GM21381 (cell line): ENCODE results near the gene VASN.

Experiments
- ATAC-seq: cut with Tn5 transposase; IDR thresholded peaks from one replicate; pipeline ENCODE4 v1.9.1; 2021; ENCODE audit warnings: mild to moderate bottlenecking, moderate library complexity; ENCODE audit not compliant: unreplicated experiment

Gene VASN

GRCh38 chr16:4419402-4419959 lies 47.8 kb downstream of the VASN start:
- ATAC-seq = no peak

GRCh38 chr16:4420505-4421105 lies 49.0 kb downstream of the VASN start:
- ATAC-seq = no peak

GRCh38 chr16:4425378-4426020 lies 53.9 kb downstream of the VASN start, which contains the start of gene DNAJA3:
TSS of gene DNAJA3 (plus strand) at chr16:4425868. CDS start at chr16:4425882, 14 bp downstream.
- peak; percentile 90 for ATAC-seq

GRCh38 chr16:4426021-4426684 lies 54.5 kb downstream of the VASN start:
- peak; percentile 23 for ATAC-seq

- ATAC-seq = no peak
These were observed 55.2 kb downstream of the VASN start for GRCh38 chr16:4426722-4427372.

GRCh38 chr16:4428500-4428899 lies 56.9 kb downstream of the VASN start:
- ATAC-seq = no peak

- no peak for ATAC-seq
These were observed 59.4 kb downstream of the VASN start for GRCh38 chr16:4431023-4431422.
